22Rv1 (cell line): ENCODE measurements around the gene PODXL2.

Source experiments
- CTCF ChIP-seq: fragments of 450-650 bp; IDR thresholded peaks from 2 replicates; pipeline ENCODE4 v1.5.1; 2017; ENCODE audit warnings: mild to moderate bottlenecking
- ZFX ChIP-seq: fragments of 450-650 bp; IDR thresholded peaks from 2 replicates; pipeline ENCODE4 v1.6.1; 2017; ENCODE audit warnings: antibody characterized with exemption, borderline replicate concordance

GRCh38 chr3:127646501-127647046 is 17.6 kb downstream of the PODXL2 start:
- TF ChIP-seq CTCF, result no peak
- no peak for TF ChIP-seq ZFX
